Epithelial cell of esophagus (primary cell): Measurements from ENCODE around the gene ADAD2.
A peak's percentile ranks its signal among the peaks of the same experiment; 100 is the strongest.

ENCODE experiments used
- DNase-seq: peaks from one replicate; pipeline ENCODE4 v3.0.0; 2010; ENCODE audit warnings: low read depth
- H3K4me3 ChIP-seq: 2 replicates; pipeline ENCODE4 v1.5.1; 2011; ENCODE audit warnings: mild to moderate bottlenecking, low read length, control low read depth
- CTCF ChIP-seq: IDR thresholded peaks from 2 replicates; pipeline ENCODE4 v1.5.1; 2011; ENCODE audit warnings: low read depth, mild to moderate bottlenecking, low read length, control low read depth, inconsistent platforms; ENCODE audit not compliant: insufficient read depth; ENCODE audit errors: missing control alignments

ADAD2 gene

GRCh38 chr16:84224554-84224953 is 33.6 kb downstream of the ADAD2 start:
- no peak overlapping the region for H3K4me3 ChIP-seq
- TF ChIP-seq CTCF: no peak
- DNase-seq: no peak

DNA sequence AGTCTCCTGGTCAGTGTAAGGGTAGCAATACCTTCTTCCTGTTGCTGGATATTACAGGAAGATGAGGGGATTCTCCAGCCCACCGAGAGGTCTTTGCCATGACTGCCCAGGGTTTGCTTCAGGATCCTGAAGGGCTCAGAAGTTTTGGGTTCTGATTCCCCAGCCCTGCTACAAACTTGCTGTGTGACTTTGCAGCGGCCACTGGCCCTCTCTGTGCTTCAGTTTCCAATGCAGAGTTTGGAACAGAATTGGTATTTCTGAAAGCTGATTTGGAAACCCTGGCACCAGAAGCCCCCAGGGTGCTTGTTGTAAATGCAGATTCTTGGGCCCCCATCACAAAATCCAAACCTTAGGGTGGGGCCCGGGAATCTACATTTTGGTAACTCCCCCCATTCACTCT is 34.2 kb downstream of the ADAD2 start:
- DNase-seq: no peak
- H3K4me3 ChIP-seq: no peak overlapping the region
- no peak for TF ChIP-seq CTCF

GRCh38 chr16:84225571-84225970 is 34.6 kb downstream of the ADAD2 start:
- DNase-seq: no peak
- TF ChIP-seq CTCF: no peak
- H3K4me3 ChIP-seq: no peak overlapping the region

DNA sequence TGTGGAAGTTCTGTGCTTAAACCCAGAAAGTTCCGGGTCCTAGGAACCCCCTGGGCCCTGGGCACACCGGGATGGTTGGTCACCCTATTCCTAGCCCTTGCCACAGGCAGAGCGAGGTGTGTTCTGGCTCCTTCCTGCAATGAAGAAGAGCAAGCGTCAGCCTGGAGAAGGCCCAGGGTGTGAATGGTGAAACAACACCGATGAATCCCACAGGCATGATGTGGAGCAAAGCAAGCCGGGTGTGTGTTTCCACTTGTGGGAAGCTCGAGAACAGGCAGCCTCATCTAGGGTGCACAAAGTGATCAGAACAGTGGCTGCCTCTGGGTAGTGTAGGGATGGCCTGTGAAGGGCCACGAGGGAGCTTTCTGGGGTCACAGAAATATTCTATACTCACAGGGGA is 35.1 kb downstream of the ADAD2 start:
- no peak for TF ChIP-seq CTCF
- no peak for DNase-seq
- H3K4me3 ChIP-seq: no peak overlapping the region

DNA sequence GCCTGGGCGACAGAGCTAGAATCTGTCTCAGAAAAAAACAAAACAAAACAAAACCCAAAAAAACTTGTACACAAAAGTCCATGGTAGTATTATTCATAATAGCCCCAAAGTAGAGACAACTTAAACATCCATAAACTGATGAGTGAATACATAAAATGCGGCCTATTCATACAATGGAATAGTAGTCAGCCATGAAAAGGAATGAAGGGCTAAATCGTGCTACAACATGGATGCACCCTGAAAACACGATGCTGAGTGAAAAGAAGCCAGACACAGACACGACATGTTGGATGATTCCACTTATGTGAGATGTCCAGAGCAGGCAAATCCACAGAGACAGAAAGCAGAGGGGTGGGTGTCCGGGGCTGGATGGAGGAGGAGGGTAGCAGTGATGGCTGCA is 36.6 kb downstream of the ADAD2 start:
- no peak for TF ChIP-seq CTCF

DNA sequence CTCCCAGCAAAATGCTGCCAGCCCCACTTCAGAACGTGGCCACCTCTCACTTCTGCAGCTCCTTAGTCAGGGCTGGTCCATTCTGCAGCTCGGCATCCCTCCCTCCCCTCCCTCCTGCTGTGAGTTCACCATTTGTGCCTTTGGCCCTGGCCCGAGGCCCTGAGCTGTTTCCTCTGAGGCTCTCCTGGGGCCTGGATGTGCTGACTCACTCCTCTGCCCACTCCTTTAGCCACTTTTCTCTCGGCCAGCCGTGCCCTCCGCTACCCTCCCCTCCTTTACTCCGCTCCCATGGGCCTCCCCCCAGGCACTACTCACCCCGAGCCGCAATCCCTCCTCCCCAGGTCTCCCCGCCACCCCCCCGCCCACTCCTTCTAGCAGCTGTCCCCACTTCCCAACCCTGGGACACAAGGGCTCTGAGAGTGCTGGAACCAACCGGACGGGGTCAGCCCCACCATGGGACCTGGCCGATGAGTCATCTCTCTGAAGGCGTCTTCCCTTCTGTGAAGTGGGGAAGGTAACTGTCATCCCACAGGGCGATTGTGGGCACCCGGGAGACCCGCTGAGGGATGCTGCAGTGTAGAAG is 37.4 kb downstream of the ADAD2 start:
- TF ChIP-seq CTCF: no peak
- no peak overlapping the region for H3K4me3 ChIP-seq

More for the DNA sequence above, 36.6 kb downstream of the ADAD2 start:
- no peak overlapping the region for H3K4me3 ChIP-seq
- DNase-seq: no peak

GRCh38 chr16:84229471-84229870 is 38.5 kb downstream of the ADAD2 start:
- TF ChIP-seq CTCF: no peak
- no peak overlapping the region for H3K4me3 ChIP-seq
- DNase-seq: no peak

More for the DNA sequence above, 37.4 kb downstream of the ADAD2 start:
- DNase-seq: peak; percentile 10
